ENCODE results near the gene DCX.

Gene DCX

DNA sequence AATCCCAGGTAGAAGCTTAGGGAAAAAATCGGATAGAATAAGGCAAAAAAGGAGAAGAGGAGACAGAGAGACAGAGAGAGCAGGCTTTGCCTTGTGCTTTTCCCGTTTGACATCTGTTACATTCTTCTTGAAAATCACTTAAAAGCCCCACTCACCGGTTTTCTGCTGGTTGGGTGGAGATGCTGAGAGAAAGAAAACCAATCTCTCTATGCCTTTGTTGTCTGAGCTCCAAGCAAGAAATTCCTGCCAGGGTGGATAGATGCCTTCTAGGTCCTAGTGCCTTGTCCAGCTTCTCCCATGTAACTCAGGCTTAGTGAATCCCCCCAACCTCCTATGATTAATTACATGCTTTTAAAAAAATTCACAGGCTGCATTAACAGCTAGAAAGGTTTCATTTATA is at the start of gene DCX:
TSS of gene DCX (minus strand) at position 210 of the 400 bp plus-strand sequence. CDS start 1,794 bp downstream, outside the sequence.
- TF ChIP-seq, protein P1, sequence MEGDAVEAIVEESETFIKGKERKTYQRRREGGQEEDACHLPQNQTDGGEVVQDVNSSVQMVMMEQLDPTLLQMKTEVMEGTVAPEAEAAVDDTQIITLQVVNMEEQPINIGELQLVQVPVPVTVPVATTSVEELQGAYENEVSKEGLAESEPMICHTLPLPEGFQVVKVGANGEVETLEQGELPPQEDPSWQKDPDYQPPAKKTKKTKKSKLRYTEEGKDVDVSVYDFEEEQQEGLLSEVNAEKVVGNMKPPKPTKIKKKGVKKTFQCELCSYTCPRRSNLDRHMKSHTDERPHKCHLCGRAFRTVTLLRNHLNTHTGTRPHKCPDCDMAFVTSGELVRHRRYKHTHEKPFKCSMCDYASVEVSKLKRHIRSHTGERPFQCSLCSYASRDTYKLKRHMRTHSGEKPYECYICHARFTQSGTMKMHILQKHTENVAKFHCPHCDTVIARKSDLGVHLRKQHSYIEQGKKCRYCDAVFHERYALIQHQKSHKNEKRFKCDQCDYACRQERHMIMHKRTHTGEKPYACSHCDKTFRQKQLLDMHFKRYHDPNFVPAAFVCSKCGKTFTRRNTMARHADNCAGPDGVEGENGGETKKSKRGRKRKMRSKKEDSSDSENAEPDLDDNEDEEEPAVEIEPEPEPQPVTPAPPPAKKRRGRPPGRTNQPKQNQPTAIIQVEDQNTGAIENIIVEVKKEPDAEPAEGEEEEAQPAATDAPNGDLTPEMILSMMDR (conservative IDR thresholded peaks at IDR 0.05): no peak
- no peak within 1 kb of the TSS for H3K27ac ChIP-seq

DNA sequence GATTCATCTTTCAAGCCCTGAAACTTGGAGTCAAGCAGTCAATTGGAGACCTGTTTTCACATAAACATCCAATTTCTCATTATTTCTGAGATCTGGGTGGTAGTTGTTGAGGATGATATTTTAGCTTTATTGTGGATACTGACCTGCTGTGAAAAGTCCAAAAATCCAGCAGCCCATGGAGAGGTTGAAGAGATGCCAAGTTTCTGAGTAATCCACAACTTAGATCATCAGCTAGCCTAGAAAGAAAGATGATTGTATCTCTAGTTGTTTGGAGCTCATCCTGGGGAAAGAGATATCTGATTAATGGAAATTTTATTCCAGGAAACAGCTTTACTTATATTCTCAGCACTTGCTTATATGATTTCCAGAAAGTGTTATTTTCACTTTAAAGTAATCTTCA is 48.6 kb upstream of the DCX start:
- no peak overlapping the region for H3K27ac ChIP-seq

DNA sequence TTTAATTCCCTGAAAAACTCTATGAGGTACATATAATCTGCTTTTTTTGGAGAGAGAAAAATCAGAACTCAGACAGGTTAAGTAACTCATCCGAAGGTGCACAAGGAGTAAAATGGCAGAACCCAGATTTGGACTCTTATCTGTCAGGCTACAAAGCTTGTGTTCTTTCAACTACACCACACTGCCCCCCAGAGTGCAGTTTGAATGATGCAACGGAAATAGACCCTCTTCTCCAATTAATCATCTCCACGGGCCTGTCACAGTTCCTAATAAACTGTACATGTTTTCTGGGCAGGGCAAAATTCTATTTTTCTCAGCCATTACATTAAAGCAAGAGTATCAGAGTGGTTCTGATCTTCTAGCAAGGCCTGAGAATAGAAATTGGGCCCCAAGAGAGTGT is 35.3 kb upstream of the DCX start:
- TF ChIP-seq, protein P1 (conservative IDR thresholded peaks at IDR 0.05): peak; percentile 11; the same call in 1 of the 2 replicates
- H3K27ac ChIP-seq: no peak overlapping the region

More for the DNA sequence above, 48.6 kb upstream of the DCX start:
- TF ChIP-seq, protein P1 (conservative IDR thresholded peaks at IDR 0.05): no peak

DNA sequence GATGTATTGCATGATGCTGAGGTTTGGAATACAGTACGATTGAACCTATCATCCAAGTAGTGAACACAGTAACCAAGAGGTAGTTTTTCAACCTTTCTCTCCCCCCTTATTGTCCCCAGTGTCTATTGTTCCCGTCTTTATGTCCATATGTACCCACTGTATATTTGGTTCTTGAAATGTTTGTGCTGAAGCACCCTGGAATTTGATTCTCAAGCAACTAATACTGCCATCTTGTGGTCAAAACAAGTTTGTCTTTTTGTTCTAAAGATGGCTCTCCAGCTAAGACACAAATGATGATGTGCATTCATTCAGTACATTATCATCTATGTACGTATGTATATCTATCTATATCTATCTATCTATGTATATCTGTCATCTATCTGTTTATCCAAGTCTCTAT is 33.5 kb upstream of the DCX start:
- TF ChIP-seq, protein P1 (conservative IDR thresholded peaks at IDR 0.05): peak; percentile 56
- no peak overlapping the region for H3K27ac ChIP-seq

DNA sequence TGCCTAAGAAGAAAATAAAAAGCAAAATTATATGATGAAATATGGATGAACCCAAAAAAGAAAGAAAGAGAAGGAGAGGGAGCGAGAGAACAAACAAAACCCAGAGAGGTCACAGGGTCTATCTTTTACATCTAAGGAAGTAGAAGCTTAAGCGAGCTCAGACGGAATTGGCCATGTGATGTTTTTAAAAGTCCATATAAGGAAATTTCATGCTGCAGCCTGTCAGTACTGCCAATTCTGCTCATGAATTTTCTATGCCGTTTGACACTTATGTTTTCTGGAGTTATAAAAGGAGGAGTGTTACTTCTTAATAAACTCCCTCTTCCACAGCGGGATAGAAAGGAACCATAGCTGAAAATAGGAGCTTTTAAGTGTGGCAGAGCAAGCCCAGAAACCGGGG is 32.9 kb upstream of the DCX start:
- no peak overlapping the region for H3K27ac ChIP-seq
- TF ChIP-seq, protein P1 (conservative IDR thresholded peaks at IDR 0.05): no peak

DNA sequence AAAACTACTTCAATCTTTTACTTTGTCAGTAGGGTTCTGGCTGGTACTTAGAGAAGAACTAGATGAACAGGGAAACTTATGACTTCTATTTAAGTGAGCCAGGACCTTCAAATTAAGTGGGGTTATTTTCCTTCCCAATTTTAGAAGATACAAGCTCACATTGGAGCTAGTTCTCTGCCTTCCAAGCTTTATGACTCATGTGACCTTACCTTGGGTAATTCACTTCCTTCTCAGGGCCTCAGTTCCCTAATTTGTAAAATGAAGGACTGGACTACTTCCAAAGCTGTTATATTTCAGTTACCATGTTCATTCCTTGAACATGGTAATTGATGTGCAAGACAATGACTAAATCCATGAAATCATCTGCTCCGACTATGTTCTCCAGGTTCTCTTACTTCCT is 32.0 kb upstream of the DCX start:
- H3K27ac ChIP-seq: no peak overlapping the region
- TF ChIP-seq, protein P1 (conservative IDR thresholded peaks at IDR 0.05): no peak

DNA sequence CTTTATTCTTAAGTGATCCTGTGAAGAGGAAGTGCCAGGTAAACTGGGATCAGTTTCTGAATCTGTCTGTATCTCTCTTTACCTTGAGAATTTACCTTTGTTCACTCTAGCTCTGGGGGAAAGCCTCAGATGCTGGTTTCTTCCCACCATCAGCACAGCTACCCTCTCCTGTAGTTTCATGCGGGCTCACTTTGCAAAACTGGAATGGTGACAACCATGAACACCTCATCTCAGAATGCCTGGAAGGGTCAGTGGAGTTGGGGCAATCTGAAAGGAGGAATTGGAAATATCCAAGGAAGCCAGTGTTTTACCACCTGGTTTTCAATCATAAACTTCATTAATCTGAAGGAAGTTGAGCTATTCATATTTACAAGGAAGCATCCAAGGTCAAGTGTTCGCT is 30.8 kb upstream of the DCX start:
- no peak overlapping the region for H3K27ac ChIP-seq
- TF ChIP-seq, protein P1 (conservative IDR thresholded peaks at IDR 0.05): no peak

Measured in VCaP (cell line).